Stimulated activated CD8-positive, alpha-beta memory T cell treated with anti-CD3 and anti-CD28 coated beads, Interleukin-15, amount 100 ng/mL, for 24 hours (primary cell): Measurements from ENCODE around the gene TMEM87B.

ENCODE experiments used
- DNase-seq: peaks from one replicate; pipeline ENCODE4 v3.0.0-alpha.2; 2020; ENCODE audit warnings: low read depth

Gene TMEM87B

DNA sequence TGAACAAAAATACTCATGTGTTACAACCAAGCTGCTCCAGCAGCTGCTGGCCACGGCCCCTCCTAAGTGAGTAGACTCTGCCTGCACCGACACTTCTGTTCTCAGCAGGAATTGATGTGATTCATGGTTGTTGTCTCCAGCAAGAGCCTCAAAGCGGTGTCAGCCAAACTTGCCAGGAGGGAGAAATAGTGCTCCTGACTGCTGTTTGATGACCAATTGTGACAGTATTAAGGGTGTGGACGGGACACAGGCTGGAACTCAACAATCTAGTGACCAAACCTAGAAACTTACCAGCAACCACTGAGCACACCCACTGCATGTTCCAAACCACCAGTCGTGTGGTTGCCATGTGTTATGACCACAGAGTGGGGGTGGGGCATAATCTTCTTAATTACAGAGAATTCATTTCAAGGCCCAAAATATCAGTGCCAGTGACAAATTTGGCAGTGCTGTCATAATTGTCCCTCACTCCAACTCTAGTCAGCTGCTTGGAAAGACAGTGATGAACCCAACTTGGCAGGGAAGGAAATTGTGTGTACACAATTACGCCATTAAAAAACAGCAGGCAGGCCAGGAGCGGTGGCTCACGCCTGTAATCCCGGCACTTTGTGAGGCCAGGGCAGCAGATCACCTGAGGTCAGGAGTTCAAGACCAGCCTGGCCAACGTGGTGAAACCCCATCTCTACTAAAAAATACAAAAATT lies 113.5 kb downstream of the TMEM87B start:
- no peak for DNase-seq
